ENCODE data around the gene SIK3.
A peak's percentile ranks its signal among the peaks of the same experiment; 100 is the strongest.
"Not testable (repeated sequence)": the region's sequence is repeated elsewhere in the genome, so short reads cannot be mapped to it uniquely, and the experiment has no call there.

SIK3 gene

GRCh38 chr11:117098269-117099232, at the start of gene SIK3:
Gene SIK3 (minus strand): TSS chr11:117098428. CDS start chr11:117098415, 13 bp downstream.
- peak; percentile 26 for DNase-seq

- no peak for DNase-seq
Measured at GRCh38 chr11:117146521-117146920, 48.3 kb upstream of the SIK3 start.

- no peak for DNase-seq
Measured at GRCh38 chr11:117145393-117145761, 47.1 kb upstream of the SIK3 start.

- DNase-seq: no peak
Measured at GRCh38 chr11:117144477-117145392, 46.5 kb upstream of the SIK3 start.

- DNase-seq: peak; percentile 41
Measured at GRCh38 chr11:117143871-117144476, 45.7 kb upstream of the SIK3 start, which contains the start of gene PAFAH1B2. Gene PAFAH1B2 (plus strand): TSS chr11:117144287. CDS start chr11:117152448, 8,161 bp downstream.

GRCh38 chr11:117143390-117143789, 45.2 kb upstream of the SIK3 start:
- DNase-seq: no peak

- DNase-seq: not testable (repeated sequence)
Measured at GRCh38 chr11:117137223-117138086, 39.2 kb upstream of the SIK3 start.

GRCh38 chr11:117134979-117135378, 36.8 kb upstream of the SIK3 start:
- DNase-seq: not testable (repeated sequence)

- no peak for DNase-seq
Measured at GRCh38 chr11:117134431-117134830, 36.2 kb upstream of the SIK3 start.

GRCh38 chr11:117130879-117131278, 32.7 kb upstream of the SIK3 start:
- no peak for DNase-seq

- DNase-seq: not testable (repeated sequence)
Measured at GRCh38 chr11:117130396-117130795, 32.2 kb upstream of the SIK3 start.

GRCh38 chr11:117128289-117128688, 30.1 kb upstream of the SIK3 start:
- DNase-seq: no peak

- no peak for DNase-seq
Measured at GRCh38 chr11:117127171-117127901, 29.1 kb upstream of the SIK3 start.

- DNase-seq: no peak
Measured at GRCh38 chr11:117126223-117126965, 28.2 kb upstream of the SIK3 start.

- no peak for DNase-seq
Measured at GRCh38 chr11:117122556-117122955, 24.3 kb upstream of the SIK3 start.

- DNase-seq: no peak
Measured at GRCh38 chr11:117121176-117121575, 22.9 kb upstream of the SIK3 start.

- no peak for DNase-seq
Measured at GRCh38 chr11:117117681-117118080, 19.5 kb upstream of the SIK3 start.

GRCh38 chr11:117112939-117113338, 14.7 kb upstream of the SIK3 start:
- DNase-seq: not testable (repeated sequence)

- DNase-seq: not testable (repeated sequence)
Measured at GRCh38 chr11:117112497-117112896, 14.3 kb upstream of the SIK3 start.

GRCh38 chr11:117110294-117110950, 12.2 kb upstream of the SIK3 start:
- DNase-seq: no peak

Measured in NCI-H1694 (cell line).